Measurements from ENCODE around the gene CCNH.

Gene CCNH

DNA sequence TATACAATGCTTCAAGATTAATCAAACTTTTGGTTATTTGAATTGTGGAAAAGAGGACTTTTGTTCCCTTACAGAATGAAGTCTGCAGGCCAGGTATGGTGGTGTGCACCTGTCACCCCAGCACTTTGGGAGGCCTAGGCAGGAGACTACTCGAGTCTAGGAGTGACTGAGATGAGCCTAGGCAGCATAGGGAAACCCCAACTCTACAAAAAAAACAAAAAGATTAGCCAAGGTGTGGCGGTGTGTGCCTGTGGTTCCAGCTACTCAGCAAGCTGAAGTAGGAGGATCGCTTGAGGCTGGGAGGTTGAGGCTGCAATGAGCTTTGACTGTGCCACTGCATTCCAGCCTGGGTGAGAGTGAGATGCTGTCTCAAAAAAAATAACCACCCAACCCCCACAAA, 9.3 kb downstream of the CCNH start:
- DNase-seq (ENCODE audit: low read depth), result no peak

DNA sequence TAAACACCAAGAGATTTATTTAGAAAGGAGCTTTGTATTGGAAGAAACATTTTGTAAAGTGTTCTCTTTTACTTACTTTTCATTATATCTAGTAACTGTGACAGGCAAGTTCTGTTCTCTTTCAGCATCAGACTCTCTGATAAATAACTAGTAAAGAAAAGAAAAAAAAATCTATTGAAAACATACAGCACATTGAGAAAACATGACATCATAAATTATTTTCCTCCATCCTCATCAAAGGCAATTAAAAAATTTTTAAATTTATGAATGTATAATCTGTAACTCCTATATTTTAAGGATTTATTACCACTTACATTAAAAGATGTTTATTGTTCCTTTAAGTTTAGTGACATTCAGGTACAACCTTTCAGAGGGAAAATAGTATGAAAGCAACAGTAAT, 11.1 kb downstream of the CCNH start:
- no peak for DNase-seq (ENCODE audit: low read depth)

DNA sequence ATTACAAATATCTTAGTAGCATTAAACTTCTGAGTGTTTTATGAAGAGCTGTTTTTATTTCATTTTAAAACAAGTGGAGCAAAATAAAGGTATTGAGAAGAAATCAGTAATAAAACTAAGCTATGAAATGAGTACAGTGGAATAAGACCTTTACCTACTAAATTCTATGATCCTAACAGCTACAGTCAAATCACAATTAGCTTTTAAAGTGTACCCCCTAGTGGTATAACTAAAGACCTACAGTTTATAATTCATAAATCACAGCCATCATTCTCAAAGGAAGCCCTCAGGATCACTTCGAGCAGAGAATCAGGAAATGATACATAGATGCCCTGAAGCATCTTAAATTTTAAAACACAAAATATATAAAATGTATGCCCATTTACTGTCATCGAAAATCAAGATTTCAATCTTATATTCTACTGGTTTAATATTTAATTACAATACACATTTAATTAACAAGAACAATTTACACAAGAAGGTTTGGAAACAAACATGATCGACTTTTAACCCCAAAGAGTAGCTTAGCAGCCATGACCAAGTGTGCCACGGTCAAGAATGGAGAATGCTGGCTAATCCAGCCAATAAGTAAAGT, 12.3 kb downstream of the CCNH start:
- DNase-seq (ENCODE audit: low read depth), result no peak

DNA sequence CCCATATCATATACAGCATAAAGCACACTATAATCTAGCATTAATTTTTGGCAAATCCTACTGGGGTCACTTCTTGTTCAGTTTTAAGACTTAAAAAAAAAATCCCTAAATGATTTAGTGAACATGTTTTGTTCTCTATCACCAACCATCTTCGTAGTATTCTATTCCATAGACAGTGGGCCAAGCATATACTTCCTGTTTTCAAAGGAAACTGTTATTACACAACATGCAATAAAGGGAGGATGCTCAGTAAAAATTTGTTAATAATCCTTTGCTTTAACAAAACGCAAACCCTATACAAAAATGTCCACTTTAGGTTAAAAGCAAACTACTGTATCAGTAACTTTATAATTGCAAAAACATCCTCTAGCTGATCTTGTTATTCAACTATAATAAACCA, 13.0 kb downstream of the CCNH start:
- no peak for DNase-seq (ENCODE audit: low read depth)

DNA sequence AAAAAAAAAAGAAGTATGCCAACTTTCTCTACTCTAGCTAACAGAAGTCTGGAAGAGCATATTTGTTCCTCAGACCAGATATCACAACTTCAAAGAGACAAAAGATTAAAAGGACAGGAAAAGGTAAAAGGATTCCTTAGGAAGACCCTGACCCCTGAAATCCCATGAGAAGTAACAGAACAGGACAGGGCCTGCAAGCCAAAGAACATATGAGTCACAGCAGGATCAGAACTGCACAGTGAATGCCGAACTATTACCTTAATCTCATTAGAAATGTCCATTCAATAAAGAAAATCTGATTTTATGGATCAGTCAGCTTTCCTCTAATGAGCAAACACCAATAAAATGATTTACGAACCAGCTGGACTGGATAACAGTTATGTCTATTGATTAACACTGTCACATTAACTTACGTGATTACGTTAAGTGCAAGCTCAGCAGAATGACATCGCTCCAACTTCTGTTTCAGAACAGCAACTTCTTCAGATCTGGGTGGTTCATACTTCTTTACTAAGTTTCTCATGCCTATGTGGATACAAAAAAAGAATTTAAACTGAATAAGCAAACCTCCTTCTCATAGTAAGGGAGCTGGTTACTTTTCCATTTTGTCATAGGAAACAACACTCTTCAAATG, 13.6 kb downstream of the CCNH start:
- DNase-seq (ENCODE audit: low read depth), result no peak

DNA sequence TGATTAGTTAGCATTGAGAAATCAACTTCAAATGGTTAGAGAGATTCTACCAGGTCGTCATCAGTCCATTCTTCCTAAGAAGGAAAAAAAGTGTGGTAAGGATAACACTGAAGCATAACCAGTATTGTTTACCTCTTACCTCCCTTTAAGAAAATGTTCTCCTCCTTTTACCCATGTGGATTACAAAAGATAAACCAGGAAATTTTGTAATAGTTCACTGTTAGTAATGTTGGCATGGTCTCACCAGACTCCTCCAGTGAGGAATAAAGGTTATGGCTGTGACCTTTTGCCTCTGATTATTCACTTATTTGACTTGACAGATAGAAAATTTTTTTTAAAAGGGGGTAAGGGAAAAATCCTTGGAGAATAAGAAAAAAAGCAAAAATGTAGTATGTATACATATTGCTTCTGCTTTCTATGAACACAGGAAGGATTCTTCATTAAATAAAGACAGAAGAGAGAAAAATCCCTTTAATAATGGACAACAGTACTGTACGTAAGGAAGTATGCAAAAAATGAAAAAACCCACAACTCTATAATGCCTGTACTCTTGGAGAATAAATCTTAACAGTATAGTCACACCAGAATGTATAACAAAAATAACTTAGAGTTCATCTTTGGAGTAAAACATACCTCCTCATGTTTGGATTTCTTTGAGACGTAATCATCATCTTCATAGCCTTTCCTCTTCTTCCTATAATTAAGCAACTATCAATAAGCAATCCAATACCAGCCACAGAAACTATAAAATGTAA, 18.1 kb downstream of the CCNH start:
- no peak for DNase-seq (ENCODE audit: low read depth)

DNA sequence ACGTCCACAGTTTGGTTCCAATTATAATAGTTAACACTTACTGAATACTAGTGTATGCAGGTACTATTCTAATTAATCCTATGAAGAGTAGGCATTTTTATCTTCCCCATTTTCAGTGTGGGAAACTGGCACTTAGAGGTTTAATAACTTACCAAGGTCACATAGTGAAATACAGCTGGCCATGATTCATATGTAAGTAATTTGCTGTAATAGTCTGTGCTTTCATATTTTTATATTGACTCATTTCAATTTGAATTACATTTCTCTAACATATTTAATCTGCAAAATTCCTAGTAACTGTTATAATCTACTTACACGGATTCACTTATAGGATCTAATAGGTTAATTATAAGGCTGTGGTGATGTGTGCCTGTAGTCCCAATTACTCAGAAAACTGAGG, 19.4 kb downstream of the CCNH start:
- no peak for DNase-seq (ENCODE audit: low read depth)

DNA sequence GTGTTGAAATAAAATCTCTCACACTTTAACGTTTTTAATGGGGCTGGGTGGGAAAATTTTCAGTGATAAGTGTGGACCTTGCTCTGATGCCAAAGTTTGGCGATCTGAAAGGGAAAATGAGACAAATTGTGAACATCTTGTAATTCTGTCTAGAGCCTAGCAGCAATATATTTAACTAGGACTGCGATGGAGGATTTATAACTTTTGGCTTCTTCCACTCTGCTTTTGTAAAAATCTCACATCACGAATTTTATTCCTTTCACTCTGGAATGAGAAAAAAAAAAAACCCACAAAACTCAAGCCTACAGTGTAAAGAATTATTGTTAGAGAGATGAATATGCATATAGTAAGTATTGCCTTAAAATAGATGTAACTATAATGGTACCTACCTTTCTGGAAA, 19.9 kb downstream of the CCNH start:
- DNase-seq (ENCODE audit: low read depth), result no peak

DNA sequence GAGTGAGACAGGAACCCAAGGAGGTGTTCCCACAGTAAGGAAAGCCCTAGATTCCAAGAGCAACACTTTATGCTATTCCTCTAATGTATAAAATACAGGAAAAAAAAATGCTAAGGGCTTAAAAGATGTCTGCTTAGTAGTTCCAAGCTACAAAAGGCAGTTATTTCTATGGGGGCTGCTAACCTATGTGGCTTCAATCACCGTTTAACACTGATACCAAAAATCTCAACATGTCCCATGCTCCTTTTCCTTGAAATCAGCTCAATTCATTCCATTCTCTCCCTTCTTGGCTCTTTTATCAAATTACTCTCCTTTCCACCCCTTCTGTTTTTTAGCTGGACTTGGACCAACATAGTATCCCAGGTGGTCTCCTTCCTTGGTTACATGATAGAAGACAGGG, 20.6 kb downstream of the CCNH start:
- no peak for DNase-seq (ENCODE audit: low read depth)

DNA sequence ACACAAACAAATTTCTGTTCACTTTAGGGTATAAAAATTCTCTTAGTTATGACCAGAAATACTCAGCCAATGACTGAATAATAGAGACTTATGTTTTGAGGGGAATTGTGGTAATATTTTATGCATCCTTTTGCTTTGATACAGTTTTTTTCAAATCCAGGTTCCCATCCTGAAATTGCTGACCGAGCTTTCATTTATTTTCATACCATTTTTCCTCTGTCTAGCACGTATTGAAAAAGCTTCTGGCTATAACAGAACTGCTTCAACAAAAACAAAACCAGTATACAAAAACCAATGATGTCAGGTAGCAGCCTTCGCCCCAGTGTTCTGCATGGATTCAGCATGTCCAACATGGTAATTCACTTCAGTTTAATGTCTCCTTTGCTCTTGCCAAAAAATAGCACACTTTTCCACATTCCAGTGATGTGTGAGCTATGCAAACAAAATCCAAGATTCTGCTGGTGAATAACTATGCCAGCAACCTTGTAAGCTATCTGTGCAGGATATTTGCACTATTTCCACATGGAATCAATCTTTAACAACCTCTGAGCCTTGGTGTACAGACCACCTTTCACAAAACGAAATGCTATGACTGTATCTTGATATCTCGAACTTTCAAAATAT, 22.0 kb downstream of the CCNH start:
- DNase-seq (ENCODE audit: low read depth), result no peak

DNA sequence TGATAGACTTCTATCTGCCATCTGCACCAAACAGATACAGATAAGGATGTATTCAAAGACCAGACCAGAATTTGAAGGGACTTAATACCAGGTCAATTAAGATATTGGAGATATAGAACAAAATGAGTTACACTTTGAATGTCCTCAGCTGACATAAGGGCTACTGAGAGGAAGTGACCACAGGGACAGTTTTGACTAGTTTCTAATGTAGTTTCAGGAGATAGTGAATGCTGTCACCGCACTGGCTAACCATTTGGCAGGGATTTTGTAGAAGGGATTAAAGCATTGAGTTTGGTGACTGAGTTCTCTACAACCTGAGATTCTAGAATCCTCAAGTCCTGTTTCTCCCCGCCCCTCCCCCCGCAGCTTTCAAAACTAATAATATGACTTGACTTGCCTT, 22.7 kb downstream of the CCNH start:
- DNase-seq (ENCODE audit: low read depth), result no peak

DNA sequence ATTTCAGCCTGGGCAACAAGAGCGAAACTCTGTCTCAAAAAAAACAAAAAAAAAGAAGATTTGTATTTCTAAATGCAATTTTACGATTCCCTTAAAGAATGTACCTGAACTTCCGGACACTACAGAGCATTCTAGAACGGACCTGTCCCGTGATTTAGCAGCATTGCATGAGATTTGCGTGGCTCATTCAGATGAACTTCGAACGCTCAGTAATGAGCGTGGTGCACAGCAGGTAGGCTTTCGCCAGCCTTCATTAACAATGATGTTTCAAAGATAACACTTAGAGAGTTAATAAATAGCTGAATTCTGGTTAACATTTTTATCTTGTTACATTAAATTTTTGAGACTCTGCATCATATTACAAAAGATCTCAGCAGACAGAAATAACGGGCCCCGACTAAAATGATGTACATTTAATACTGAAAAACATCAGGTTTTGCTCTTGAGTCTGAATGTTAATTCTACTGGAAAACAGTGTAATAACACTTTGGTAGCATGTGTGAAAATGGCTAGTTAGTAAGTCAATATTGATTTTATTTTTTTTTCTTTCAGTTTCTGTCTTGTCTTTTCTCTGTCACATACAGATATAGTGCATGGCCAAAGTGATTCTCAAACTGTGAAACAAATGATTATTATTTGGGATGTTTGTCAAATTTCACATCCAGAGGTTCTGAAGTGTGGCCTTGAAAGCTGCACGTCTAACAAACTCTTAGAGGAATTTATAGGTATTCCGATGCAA, 23.3 kb downstream of the CCNH start:
- no peak for DNase-seq (ENCODE audit: low read depth)

DNA sequence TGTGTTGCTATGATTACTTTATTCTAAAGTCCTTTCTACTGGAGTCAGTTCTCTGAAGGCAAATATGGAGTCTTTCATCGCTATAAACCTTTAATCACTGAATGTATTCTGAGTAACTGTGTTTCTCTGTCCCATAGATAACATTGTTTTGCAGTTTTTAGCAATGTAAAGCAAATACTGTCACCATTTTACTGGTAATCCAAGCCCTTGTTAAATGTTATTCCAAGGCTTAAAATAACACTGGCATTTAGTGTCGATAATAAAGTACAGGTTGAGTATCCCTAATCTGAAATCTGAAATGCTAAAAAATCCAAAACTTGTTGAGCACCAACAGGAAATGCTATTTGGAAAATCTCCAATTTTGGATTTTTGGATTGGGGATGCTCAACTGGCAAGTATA, 24.6 kb downstream of the CCNH start:
- DNase-seq (ENCODE audit: low read depth), result no peak

DNA sequence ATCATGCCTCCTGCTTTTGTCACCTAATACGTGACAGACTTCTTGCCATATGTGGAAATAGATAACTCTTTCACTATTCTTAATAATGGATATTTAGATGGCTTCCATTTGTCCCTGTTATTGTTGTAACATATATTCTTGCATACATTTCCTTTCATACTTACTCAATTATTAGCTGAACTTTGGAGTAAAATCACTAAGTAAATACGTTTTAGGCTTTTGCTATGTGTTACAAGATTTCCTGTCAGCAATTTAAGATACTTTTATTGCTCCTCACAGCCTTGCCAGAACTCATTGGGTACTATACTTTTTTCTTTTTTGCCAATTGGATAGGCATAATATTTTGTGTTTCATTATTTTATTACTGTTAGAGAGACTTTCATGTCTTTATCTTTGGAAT, 26.9 kb downstream of the CCNH start:
- DNase-seq (ENCODE audit: low read depth), result no peak

DNA sequence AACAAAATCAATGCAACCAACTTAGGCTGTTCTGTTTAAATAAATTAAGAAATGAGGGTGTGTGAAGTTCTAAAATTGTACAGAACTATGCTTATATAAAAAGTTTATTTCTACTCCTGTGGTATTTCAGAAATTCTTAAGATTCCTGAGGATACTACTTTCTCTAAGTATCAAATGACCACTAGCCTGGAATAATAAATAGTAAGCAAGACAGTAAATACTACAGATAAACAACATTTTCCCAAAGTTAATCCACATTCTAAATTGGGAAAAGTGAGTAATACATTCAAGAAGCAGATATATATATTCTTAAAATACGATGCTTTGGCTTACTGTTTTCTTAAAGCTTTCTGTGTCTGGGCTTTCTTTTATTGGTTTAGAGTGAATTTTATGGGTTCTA, 29.5 kb downstream of the CCNH start:
- no peak for DNase-seq (ENCODE audit: low read depth)

DNA sequence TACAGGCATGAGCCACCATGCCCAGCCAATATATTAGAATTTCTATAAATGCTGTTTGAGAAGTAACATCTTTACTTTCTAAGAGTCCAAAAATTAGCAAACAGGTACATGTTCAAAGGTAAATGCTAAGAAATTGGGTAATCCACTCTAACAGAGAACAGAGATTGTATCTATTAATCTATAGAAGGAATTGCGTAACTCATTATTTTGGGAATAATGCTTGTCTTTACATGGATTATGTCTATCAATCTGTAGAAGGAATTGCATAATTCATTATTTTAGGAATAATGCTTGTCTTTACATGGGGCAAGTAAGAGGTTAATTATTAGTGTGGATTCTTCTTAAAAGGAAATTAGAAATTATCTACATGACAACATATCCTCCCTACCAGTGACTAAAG, 30.5 kb downstream of the CCNH start:
- no peak for DNase-seq (ENCODE audit: low read depth)

DNA sequence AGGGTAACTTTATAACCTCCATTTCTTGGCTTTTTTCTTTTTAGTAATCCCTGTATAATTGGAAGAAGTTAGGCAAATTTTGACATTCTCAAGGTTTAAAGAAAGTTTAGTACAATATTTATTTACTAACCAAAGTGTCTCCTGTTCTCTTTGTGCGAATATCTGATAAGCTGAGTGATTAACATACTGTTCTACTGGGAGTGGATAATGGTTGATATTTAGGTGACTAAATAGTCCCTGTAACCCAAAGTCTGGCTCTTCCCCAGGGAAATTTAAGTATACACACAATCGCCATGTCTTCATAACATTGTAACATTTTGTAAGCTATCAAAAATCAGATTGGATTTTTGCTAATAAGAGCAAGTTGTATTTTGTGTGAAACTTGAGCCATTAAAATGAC, 40.0 kb downstream of the CCNH start:
- no peak for DNase-seq (ENCODE audit: low read depth)

DNA sequence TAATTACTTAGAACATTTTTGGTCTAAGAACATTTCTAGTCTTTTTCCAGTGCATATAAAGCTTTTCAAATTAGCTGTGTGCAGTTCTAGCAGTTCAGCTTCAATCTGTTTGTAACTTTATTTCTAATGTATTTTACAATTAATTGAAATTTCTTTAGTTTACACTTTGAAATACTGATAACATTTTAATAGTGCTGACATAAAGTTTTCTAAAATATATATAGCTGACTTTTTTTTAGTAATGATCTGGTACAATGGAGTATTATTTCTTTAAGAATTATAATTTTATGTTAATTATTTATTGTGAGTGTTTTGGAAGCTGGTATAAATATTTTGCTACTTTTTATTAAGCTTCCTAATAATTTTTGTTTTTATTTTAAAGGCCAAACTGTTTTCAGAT, 43.3 kb downstream of the CCNH start:
- DNase-seq (ENCODE audit: low read depth), result no peak

DNA sequence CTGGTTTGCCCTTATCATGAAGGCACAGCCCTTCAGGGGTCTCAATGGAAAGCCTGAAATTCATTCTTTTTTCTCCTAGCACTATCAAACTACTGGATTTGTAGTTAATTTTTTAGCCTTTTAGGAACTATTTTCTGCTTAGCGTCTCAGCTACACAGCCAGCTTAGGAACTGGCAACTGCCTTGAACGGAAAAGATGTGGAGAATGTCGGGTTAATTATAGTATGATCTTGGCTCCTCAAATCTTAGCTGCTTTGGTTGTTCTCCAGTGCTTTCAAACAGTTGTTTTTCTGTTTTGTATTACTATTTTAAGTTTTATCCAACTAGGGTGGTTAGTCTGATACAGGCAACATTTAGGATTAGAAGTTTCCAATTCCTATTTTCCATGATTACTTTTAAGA, 44.1 kb downstream of the CCNH start:
- DNase-seq (ENCODE audit: low read depth), result no peak

DNA sequence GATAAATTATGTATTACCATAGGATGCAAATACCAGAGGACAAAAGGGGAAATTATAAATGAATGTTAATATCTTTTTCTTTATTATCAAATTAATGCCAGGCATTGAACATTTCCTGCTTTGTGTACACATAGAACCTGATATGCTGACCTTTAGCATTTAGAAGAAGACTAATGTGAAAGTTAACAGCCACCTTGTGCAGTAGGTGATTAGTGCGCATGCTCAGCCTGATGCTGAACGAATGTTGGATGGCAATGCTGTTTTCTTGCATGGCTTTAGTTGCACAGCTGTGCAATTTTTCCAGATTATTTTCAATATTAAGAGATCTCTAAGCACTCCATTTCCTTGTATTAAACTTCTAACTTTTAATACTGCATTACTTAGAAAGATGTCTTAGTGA, 45.5 kb downstream of the CCNH start:
- no peak for DNase-seq (ENCODE audit: low read depth)

DNA sequence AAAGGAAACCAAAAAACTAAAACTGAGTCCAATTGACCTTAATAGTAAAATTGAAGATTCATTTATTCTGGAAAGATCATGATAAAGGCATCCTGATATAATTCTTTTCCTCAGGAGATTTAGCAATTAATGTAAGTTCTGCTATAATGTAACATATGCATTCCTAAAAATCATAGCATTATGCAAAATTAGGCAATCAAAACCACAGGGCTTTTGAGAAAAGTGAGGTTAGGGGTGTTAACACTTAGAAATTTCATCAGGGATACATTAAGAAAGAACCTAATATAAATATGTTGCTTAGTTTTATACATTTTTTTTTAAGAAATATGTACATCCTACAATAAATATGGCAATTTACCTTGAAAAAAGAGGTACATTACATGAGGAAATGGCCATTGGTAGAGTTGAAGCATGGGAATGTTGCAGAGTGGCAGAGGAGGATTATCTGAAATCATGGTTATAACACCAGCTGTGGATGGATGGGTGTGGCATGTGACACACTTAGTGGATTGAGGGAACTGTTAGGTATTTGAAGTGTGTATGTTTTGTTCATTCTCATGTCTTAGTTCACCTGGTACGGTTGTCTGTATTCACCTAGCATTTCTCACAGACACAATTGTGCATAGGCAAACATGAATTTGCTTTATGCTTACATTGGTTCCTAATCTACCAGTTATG, 51.1 kb downstream of the CCNH start:
- DNase-seq (ENCODE audit: low read depth), result no peak

DNA sequence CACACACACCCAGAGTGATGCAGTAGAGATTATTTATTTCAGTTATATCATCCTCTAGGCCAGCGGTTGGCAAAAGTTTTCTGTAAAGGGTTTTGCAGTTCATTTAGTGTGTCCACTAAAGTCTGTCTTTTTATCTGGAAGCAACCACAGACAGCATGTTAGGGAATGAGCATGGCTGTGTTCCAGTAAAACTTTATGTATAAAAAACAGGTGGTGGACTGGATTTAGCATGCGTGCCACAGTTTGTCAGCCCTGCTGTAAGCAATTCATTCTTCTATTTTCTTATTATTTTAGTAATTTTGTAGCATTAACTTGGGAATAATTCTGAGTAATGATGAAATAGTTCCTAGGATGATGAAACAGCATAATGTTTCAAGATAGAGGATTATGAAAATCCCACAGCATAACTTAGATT, 51.7 kb downstream of the CCNH start:
- DNase-seq (ENCODE audit: low read depth), result no peak

Measured in activated T-cell treated with anti-CD3 and anti-CD28 coated beads for 24 hours (primary cell).